MM.1S (cell line): Measurements from ENCODE around the gene C1QB.

Experiments
- CTCF ChIP-seq: fragments of 300-600 bp; sonication (generic); IDR thresholded peaks from 2 replicates; pipeline ENCODE4 v1.5.1; 2016; ENCODE audit warnings: antibody characterized with exemption, low read length, mixed read lengths
- EZH2 ChIP-seq: fragments of 300-600 bp; sonication (generic); optimal IDR thresholded peaks from 2 replicates; pipeline ENCODE3; 2017; ENCODE audit warnings: low read depth, mild to moderate bottlenecking, antibody characterized with exemption, low read length, mixed read lengths

- TF ChIP-seq EZH2 (no peak), CTCF (no peak)
Measured at GRCh38 chr1:22660716-22661241, 7.7 kb downstream of the C1QB start.
